ENCODE measurements around the gene PLXNC1. TPM values are rescaled to one million over a fixed set of nuclear protein-coding genes. Genes with fewer than 3 reads are reported as not detected.
A peak's percentile ranks its signal among the peaks of the same experiment; 100 is the strongest.

The PLXNC1 gene
- total RNA-seq, 1 donor from 2014 or later: 12.3 TPM

- peak; percentile 70 for DNase-seq (ENCODE audit: low spot score)
Observed at GRCh38 chr12:94133964-94134795, 14.2 kb upstream of the PLXNC1 start.

- DNase-seq (ENCODE audit: low spot score): no peak
Observed at GRCh38 chr12:94135896-94136295, 12.5 kb upstream of the PLXNC1 start.

- no peak for DNase-seq (ENCODE audit: low spot score)
Observed at GRCh38 chr12:94139816-94140215, 8.6 kb upstream of the PLXNC1 start.

- DNase-seq (ENCODE audit: low spot score): no peak
Observed at GRCh38 chr12:94140556-94140955, 7.8 kb upstream of the PLXNC1 start.

- no peak for DNase-seq (ENCODE audit: low spot score)
Observed at GRCh38 chr12:94141004-94141764, 7.2 kb upstream of the PLXNC1 start.

GRCh38 chr12:94141892-94142291 lies 6.5 kb upstream of the PLXNC1 start:
- DNase-seq (ENCODE audit: low spot score): no peak

- DNase-seq (ENCODE audit: low spot score): no peak
Observed at GRCh38 chr12:94143438-94143837, 4.9 kb upstream of the PLXNC1 start.

GRCh38 chr12:94143951-94144350 lies 4.4 kb upstream of the PLXNC1 start:
- no peak for DNase-seq (ENCODE audit: low spot score)

GRCh38 chr12:94144781-94145180 lies 3.6 kb upstream of the PLXNC1 start:
- no peak for DNase-seq (ENCODE audit: low spot score)

- peak; percentile 65 for DNase-seq (ENCODE audit: low spot score)
Observed at GRCh38 chr12:94145191-94145983, 3.0 kb upstream of the PLXNC1 start.

GRCh38 chr12:94146166-94146936 lies 2.0 kb upstream of the PLXNC1 start:
- DNase-seq (ENCODE audit: low spot score): no peak

GRCh38 chr12:94147387-94147990 lies 888 bp upstream of the PLXNC1 start:
- no peak for DNase-seq (ENCODE audit: low spot score)

- no peak for DNase-seq (ENCODE audit: low spot score)
Observed at GRCh38 chr12:94148739-94149118, 352 bp downstream of the PLXNC1 start.

GRCh38 chr12:94149119-94149780 lies 873 bp downstream of the PLXNC1 start:
- no peak for DNase-seq (ENCODE audit: low spot score)

GRCh38 chr12:94149781-94150239 lies 1.4 kb downstream of the PLXNC1 start:
- DNase-seq (ENCODE audit: low spot score): peak; percentile 45

- no peak for DNase-seq (ENCODE audit: low spot score)
Observed at GRCh38 chr12:94150240-94151121, 2.1 kb downstream of the PLXNC1 start.

- no peak for DNase-seq (ENCODE audit: low spot score)
Observed at GRCh38 chr12:94151582-94151981, 3.2 kb downstream of the PLXNC1 start.

- no peak for DNase-seq (ENCODE audit: low spot score)
Observed at GRCh38 chr12:94152292-94153078, 4.1 kb downstream of the PLXNC1 start.

All from umbilical cord (tissue), 2 donors.